Measurements from ENCODE around the gene AMZ2. TPM values are rescaled to one million over a fixed set of nuclear protein-coding genes. Genes with fewer than 3 reads are reported as not detected.
"Not testable (repeated sequence)": the region's sequence is repeated elsewhere in the genome, so short reads cannot be mapped to it uniquely, and the experiment has no call there.

Gene AMZ2
- total RNA-seq, 2 donors from 2014 or later: 64.0 to 89.4 TPM

GRCh38 chr17:68248891-68249290 is 1.0 kb downstream of the AMZ2 start:
- no peak for TF ChIP-seq CTCF (conservative IDR thresholded peaks at IDR 0.05)
- Histone ChIP-seq H3K27ac (ENCODE audit: low read depth, low read length) (no peak overlapping the region), H3K9ac (ENCODE audit: extremely low read depth, low read length, poor library complexity, severe bottlenecking) (no peak overlapping the region), H3K27me3 (ENCODE audit: control insufficient read depth, insufficient read depth, low read length, poor library complexity, severe bottlenecking) (no peaks in the 10 kb centered on the region), H3K4me1 (ENCODE audit: control insufficient read depth, insufficient read depth, low read length) (no peaks in the 10 kb centered on the region), H3K36me3 (ENCODE audit: control insufficient read depth, insufficient read depth, low read length) (peaks cover 30% of the 10 kb centered on the region), H3K9me3 (ENCODE audit: control insufficient read depth, low read length) (no peaks in the 10 kb centered on the region), H3K4me3 (ENCODE audit: low read length) (peak overlapping the region; percentile 92)
- Mint-ChIP-seq H3K9me3 (no peaks in the 10 kb centered on the region), H3K36me3 (ENCODE audit: low read depth) (peaks cover 27% of the 10 kb centered on the region), H3K27me3 (ENCODE audit: insufficient read depth) (no peaks in the 10 kb centered on the region), H3K4me3 (peak overlapping the region; percentile 91), H3K27ac (peak overlapping the region; percentile 28), H3K4me1 (peaks cover 10% of the 10 kb centered on the region)
- WGBS, 2 experiments (ENCODE audit: insufficient coverage in 1 of 2, insufficient read length in 1 of 2): 88 to 100% methylated on average over 3 to 5 of the region's 5 CpGs
- no peak for DNase-seq

GRCh38 chr17:68249354-68249765 is 1.5 kb downstream of the AMZ2 start:
- no peak for DNase-seq
- no peak overlapping the region for H3K4me3 ChIP-seq (ENCODE audit: low read length)
- Mint-ChIP-seq H3K27ac (no peak overlapping the region), H3K36me3 (ENCODE audit: low read depth) (peaks cover 32% of the 10 kb centered on the region), H3K4me3 (peak overlapping the region; percentile 91), H3K4me1 (peaks cover 10% of the 10 kb centered on the region), H3K9me3 (no peaks in the 10 kb centered on the region), H3K27me3 (ENCODE audit: insufficient read depth) (no peaks in the 10 kb centered on the region)
- no peaks in the 10 kb centered on the region for H3K27me3 ChIP-seq (ENCODE audit: control insufficient read depth, insufficient read depth, low read length, poor library complexity, severe bottlenecking)
- H3K27ac ChIP-seq (ENCODE audit: low read depth, low read length): no peak overlapping the region
- WGBS, 2 experiments (ENCODE audit: insufficient coverage in 1 of 2, insufficient read length in 1 of 2): 91 to 93% methylated on average over 4 to 7 of the region's 7 CpGs
- TF ChIP-seq CTCF (conservative IDR thresholded peaks at IDR 0.05): no peak
- H3K9me3 ChIP-seq (ENCODE audit: control insufficient read depth, low read length): no peaks in the 10 kb centered on the region
- no peak overlapping the region for H3K9ac ChIP-seq (ENCODE audit: extremely low read depth, low read length, poor library complexity, severe bottlenecking)
- H3K36me3 ChIP-seq (ENCODE audit: control insufficient read depth, insufficient read depth, low read length): peaks cover 35% of the 10 kb centered on the region
- H3K4me1 ChIP-seq (ENCODE audit: control insufficient read depth, insufficient read depth, low read length): no peaks in the 10 kb centered on the region

GRCh38 chr17:68253426-68253825 is 5.6 kb downstream of the AMZ2 start:
- H3K27ac ChIP-seq (ENCODE audit: low read depth, low read length); DNase-seq; H3K4me1 Mint-ChIP-seq; H3K9me3 ChIP-seq (ENCODE audit: control insufficient read depth, low read length); H3K27ac Mint-ChIP-seq; H3K27me3 ChIP-seq (ENCODE audit: control insufficient read depth, insufficient read depth, low read length, poor library complexity, severe bottlenecking); H3K4me3 Mint-ChIP-seq; H3K9me3 Mint-ChIP-seq; H3K9ac ChIP-seq (ENCODE audit: extremely low read depth, low read length, poor library complexity, severe bottlenecking); H3K27me3 Mint-ChIP-seq (ENCODE audit: insufficient read depth); H3K4me3 ChIP-seq (ENCODE audit: low read length); H3K4me1 ChIP-seq (ENCODE audit: control insufficient read depth, insufficient read depth, low read length): not testable (repeated sequence)
- peaks cover 56% of the 10 kb centered on the region for H3K36me3 Mint-ChIP-seq (ENCODE audit: low read depth)
- peaks cover 57% of the 10 kb centered on the region for H3K36me3 ChIP-seq (ENCODE audit: control insufficient read depth, insufficient read depth, low read length)
- WGBS, 2 experiments (ENCODE audit: insufficient coverage in 1 of 2, insufficient read length in 1 of 2): 95 to 96% methylated on average over 5 to 7 of the region's 7 CpGs

- WGBS, 2 experiments (ENCODE audit: insufficient coverage in 1 of 2, insufficient read length in 1 of 2): 89 to 91% methylated on average over 4 of the region's 4 CpGs
- Histone ChIP-seq H3K36me3 (ENCODE audit: control insufficient read depth, insufficient read depth, low read length) (peaks cover 55% of the 10 kb centered on the region), H3K27me3 (ENCODE audit: control insufficient read depth, insufficient read depth, low read length, poor library complexity, severe bottlenecking) (no peaks in the 10 kb centered on the region), H3K4me3 (ENCODE audit: low read length) (no peak overlapping the region), H3K9ac (ENCODE audit: extremely low read depth, low read length, poor library complexity, severe bottlenecking) (no peak overlapping the region), H3K27ac (ENCODE audit: low read depth, low read length) (no peak overlapping the region), H3K9me3 (ENCODE audit: control insufficient read depth, low read length) (no peaks in the 10 kb centered on the region), H3K4me1 (ENCODE audit: control insufficient read depth, insufficient read depth, low read length) (no peaks in the 10 kb centered on the region)
- Mint-ChIP-seq H3K4me3 (no peak overlapping the region), H3K27me3 (ENCODE audit: insufficient read depth) (peaks cover 8% of the 10 kb centered on the region), H3K4me1 (peaks cover 2% of the 10 kb centered on the region), H3K27ac (no peak overlapping the region), H3K9me3 (no peaks in the 10 kb centered on the region), H3K36me3 (ENCODE audit: low read depth) (peaks cover 54% of the 10 kb centered on the region)
- DNase-seq: no peak
- no peak for TF ChIP-seq CTCF (conservative IDR thresholded peaks at IDR 0.05)
Observed at GRCh38 chr17:68255151-68255550, 7.3 kb downstream of the AMZ2 start.
